Panc1 (cell line): Measurements from ENCODE around the gene DLEU7.

Experiments used
- CTCF ChIP-seq: fragments of 450-650 bp; IDR thresholded peaks from 2 replicates; pipeline ENCODE4 v1.5.1; 2017; ENCODE audit warnings: mild to moderate bottlenecking
- POLR2AphosphoS5 ChIP-seq: IDR thresholded peaks from 2 replicates; pipeline ENCODE4 v1.6.1; 2012; ENCODE audit warnings: mild to moderate bottlenecking, low read depth, low read length, moderate library complexity
- SIN3A ChIP-seq: IDR thresholded peaks from 2 replicates; pipeline ENCODE4 v1.6.1; 2012; ENCODE audit warnings: low read depth, mild to moderate bottlenecking, low read length, moderate library complexity, borderline replicate concordance; ENCODE audit not compliant: insufficient read depth

GRCh38 chr13:50847501-50847900 lies 4.0 kb upstream of the DLEU7 start:
- TF ChIP-seq CTCF (no peak), POLR2AphosphoS5 (no peak), SIN3A (no peak)
